ENCODE data around the gene ICOS. TPM values are rescaled to one million over a fixed set of nuclear protein-coding genes. Genes with fewer than 3 reads are reported as not detected.

ICOS gene
- total and polyA plus RNA-seq, 9 of the 15 experiments (the other 6 are each of a cell fraction or from before 2014, with no cell fraction given), result not detected

- Histone ChIP-seq H3K4me2 (ENCODE audit: insufficient read depth, low read length) (no peak overlapping the region), H3K4me3 (no peak overlapping the region), H3K9ac (ENCODE audit: insufficient read depth in 1 of 2, low read depth in 2 of 2, low read length in 2 of 2) (no peak overlapping the region), H3K9me3 (replicated peaks; ENCODE audit: control insufficient read depth, insufficient read depth, low read depth, low read length) (no peaks in the 10 kb centered on the region), H3K4me1 (replicated peaks in 1 of 2; ENCODE audit: control insufficient read depth in 2 of 2, insufficient read depth in 2 of 2, low read length in 2 of 2) (no peaks in the 10 kb centered on the region), H3K9me1 (ENCODE audit: control insufficient read depth, insufficient read depth, low read length) (no peaks in the 10 kb centered on the region), H3K36me3 (ENCODE audit: control insufficient read depth, insufficient read depth, low read length) (no peaks in the 10 kb centered on the region), H3K27me3 (ENCODE audit: control insufficient read depth in 2 of 2, insufficient read depth in 2 of 2, low read length in 2 of 2) (no peaks in the 10 kb centered on the region), H4K20me1 (replicated peaks; ENCODE audit: control insufficient read depth, insufficient read depth, low read length) (no peaks in the 10 kb centered on the region), H3K27ac (ENCODE audit: extremely low read depth, low read depth, low read length) (no peak overlapping the region), H3K79me2 (ENCODE audit: control insufficient read depth, insufficient read depth, low read length) (no peaks in the 10 kb centered on the region), H2AFZ (ENCODE audit: low read depth, low read length) (no peak overlapping the region)
- ATAC-seq, result no peak
- in situ Hi-C loops (cut with MboI), result no loop called here
- intact Hi-C loops (cut with micrococcal nuclease), result no loop called here
- no peak for FAIRE-seq
- ChIA-PET CTCF (ENCODE audit: low intra/inter-chr PET ratio) (no interaction called here), POLR2A (no interaction called here)
- WGBS (ENCODE audit: insufficient coverage, low coverage, missing lambda C conversion rate), result 0% methylated on average over 1 of the region's 1 CpG
- DNase-seq (ENCODE audit: extremely low read depth in 1 of 4, low spot score in 3 of 4), result no peak
- BruUV-seq (replicated peaks), result no TSS peak
- TF ChIP-seq ZFP30 (CRISPR knock-in tag; IDR thresholded peaks at IDR 0.05; ENCODE audit: borderline replicate concordance), result no peak
- no peak for TF ChIP-seq ZNF175 (CRISPR knock-in tag; IDR thresholded peaks at IDR 0.05; ENCODE audit: low read depth)
- TF ChIP-seq RUNX1 (IDR thresholded peaks at IDR 0.05; ENCODE audit: low read depth), result no peak
- TF ChIP-seq IRF9 (tag; IDR thresholded peaks at IDR 0.05), result no peak
- no peak for TF ChIP-seq ZNF444 (CRISPR knock-in tag; IDR thresholded peaks at IDR 0.05)
- TF ChIP-seq ZNF384 (IDR thresholded peaks at IDR 0.05; ENCODE audit: low read depth, low read length), result no peak
- TF ChIP-seq GABPB1 (CRISPR knock-in tag; IDR thresholded peaks at IDR 0.05), result no peak
- no peak for TF ChIP-seq NCOR1 (IDR thresholded peaks at IDR 0.05)
- TF ChIP-seq ATF3 (IDR thresholded peaks at IDR 0.05), result no peak
- TF ChIP-seq ATF3 (CRISPR knock-in tag; conservative IDR thresholded peaks at IDR 0.05), result no peak
- no peak for TF ChIP-seq GTF2A2 (tag; IDR thresholded peaks at IDR 0.05)
- no peak for TF ChIP-seq USF1 (CRISPR knock-in tag; IDR thresholded peaks at IDR 0.05)
- TF ChIP-seq, protein P1, sequence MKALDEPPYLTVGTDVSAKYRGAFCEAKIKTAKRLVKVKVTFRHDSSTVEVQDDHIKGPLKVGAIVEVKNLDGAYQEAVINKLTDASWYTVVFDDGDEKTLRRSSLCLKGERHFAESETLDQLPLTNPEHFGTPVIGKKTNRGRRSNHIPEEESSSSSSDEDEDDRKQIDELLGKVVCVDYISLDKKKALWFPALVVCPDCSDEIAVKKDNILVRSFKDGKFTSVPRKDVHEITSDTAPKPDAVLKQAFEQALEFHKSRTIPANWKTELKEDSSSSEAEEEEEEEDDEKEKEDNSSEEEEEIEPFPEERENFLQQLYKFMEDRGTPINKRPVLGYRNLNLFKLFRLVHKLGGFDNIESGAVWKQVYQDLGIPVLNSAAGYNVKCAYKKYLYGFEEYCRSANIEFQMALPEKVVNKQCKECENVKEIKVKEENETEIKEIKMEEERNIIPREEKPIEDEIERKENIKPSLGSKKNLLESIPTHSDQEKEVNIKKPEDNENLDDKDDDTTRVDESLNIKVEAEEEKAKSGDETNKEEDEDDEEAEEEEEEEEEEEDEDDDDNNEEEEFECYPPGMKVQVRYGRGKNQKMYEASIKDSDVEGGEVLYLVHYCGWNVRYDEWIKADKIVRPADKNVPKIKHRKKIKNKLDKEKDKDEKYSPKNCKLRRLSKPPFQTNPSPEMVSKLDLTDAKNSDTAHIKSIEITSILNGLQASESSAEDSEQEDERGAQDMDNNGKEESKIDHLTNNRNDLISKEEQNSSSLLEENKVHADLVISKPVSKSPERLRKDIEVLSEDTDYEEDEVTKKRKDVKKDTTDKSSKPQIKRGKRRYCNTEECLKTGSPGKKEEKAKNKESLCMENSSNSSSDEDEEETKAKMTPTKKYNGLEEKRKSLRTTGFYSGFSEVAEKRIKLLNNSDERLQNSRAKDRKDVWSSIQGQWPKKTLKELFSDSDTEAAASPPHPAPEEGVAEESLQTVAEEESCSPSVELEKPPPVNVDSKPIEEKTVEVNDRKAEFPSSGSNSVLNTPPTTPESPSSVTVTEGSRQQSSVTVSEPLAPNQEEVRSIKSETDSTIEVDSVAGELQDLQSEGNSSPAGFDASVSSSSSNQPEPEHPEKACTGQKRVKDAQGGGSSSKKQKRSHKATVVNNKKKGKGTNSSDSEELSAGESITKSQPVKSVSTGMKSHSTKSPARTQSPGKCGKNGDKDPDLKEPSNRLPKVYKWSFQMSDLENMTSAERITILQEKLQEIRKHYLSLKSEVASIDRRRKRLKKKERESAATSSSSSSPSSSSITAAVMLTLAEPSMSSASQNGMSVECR (CRISPR knock-in tag; IDR thresholded peaks at IDR 0.05), result no peak
These were observed 12.2 kb downstream of the ICOS start for GRCh38 chr2:203948733-203949132.

All from K562 (cell line).